C4-2B (cell line): Measurements from ENCODE around the gene GOLIM4.

Experiments used
- ZFX ChIP-seq: fragments of 450-650 bp; IDR thresholded peaks from 2 replicates; pipeline ENCODE4 v1.6.1; 2017
- TF ChIP-seq, protein P1 (sequence below): fragments of 450-650 bp; conservative IDR thresholded peaks from 2 replicates; pipeline ENCODE4 v1.5.1; 2017; ENCODE audit warnings: mild to moderate bottlenecking

DNA sequence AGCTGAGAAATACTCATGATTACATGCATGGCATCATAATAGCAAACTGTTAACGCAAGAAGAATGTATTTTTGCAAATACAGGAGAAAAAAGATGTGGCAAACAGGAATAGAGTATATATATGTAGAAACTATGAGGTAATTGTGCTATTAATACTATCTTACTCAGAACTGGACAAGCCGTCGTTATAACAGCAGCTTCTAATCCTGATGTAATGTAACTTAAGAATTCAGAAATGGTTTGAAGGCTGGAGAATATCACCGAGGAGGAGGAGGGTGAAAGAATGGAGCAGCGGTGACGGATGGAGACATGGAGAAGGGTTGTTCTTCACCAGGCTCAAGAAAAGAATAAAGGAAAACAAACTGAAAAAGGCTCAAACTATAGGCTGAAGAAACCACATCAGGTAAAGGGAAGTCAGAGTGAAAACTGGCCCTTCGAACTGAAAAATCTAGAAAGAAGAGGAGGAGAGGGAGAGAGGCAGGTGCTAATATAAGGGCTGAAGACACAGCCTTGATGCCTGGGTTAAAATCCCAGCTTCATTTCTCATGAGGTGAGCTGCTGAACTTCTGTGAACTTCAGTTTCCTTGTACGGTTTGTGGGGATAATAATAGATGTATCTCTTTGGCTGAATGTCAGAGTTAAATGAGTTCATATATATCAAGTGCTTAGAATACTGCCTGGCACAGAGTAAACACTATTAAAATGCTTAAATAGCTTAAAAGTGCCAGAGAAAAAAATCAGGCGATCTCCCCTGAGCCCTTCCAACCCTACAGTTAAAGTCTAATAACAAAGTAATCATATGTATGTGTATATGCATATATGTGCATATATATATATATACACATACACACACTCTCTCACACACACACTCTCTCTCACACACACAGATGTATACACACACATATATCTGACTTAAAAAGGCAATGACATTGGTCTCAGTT is 43.9 kb downstream of the GOLIM4 start:
- TF ChIP-seq, protein P1, sequence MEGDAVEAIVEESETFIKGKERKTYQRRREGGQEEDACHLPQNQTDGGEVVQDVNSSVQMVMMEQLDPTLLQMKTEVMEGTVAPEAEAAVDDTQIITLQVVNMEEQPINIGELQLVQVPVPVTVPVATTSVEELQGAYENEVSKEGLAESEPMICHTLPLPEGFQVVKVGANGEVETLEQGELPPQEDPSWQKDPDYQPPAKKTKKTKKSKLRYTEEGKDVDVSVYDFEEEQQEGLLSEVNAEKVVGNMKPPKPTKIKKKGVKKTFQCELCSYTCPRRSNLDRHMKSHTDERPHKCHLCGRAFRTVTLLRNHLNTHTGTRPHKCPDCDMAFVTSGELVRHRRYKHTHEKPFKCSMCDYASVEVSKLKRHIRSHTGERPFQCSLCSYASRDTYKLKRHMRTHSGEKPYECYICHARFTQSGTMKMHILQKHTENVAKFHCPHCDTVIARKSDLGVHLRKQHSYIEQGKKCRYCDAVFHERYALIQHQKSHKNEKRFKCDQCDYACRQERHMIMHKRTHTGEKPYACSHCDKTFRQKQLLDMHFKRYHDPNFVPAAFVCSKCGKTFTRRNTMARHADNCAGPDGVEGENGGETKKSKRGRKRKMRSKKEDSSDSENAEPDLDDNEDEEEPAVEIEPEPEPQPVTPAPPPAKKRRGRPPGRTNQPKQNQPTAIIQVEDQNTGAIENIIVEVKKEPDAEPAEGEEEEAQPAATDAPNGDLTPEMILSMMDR, result no peak
- no peak for TF ChIP-seq ZFX
